ENCODE data around the gene PEDS1. TPM values are rescaled to one million over a fixed set of nuclear protein-coding genes. Genes with fewer than 3 reads are reported as not detected.
"Not testable (repeated sequence)": the region's sequence is repeated elsewhere in the genome, so short reads cannot be mapped to it uniquely, and the experiment has no call there.

The PEDS1 gene
- total and polyA plus RNA-seq, 4 donors, result 6.5 to 22.6 (median 15.5) TPM

DNA sequence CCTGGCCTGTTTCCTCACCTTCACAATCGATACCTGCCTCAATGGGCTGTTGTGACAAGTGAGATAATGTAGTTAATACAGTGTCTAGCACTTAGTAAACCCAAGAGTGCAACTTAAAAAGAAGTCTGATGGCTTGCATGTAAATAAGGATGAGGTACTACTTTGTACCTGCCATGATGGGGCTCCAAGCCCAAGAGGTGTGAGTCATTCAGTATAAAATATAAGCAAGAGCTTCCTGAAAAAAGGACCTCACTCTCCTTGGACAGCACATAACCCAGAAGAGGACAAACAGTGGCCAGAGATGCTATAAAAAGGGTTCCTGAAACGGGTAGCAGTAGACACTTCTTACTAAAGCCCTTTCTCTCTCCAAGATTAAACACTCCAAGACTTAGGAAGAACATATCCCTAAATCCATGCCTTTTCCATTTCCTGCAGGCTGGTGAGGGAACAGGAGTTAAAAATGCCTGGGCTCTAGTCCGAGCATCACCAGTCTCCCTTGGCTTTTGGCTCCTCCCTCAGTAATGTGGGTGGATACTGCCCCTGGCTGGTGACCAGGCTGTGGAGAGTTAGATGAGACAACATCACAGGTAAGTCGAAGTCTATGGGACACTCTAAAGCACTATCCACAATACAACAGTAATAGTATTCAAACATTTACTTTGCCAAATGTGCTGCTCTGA lies 44.8 kb downstream of the PEDS1 start:
- DNase-seq (no peak), ATAC-seq (ENCODE audit: low FRiP score) (no peak)
- WGBS, 2 donors, result 42% methylated on average over 4 of the region's 4 CpGs
- no peaks in the 10 kb centered on the region for H3K36me3 ChIP-seq (ENCODE audit: control insufficient read depth in 1 of 2, insufficient read depth in 2 of 2, low read length in 1 of 2)
- intact Hi-C loops (cut with DNase I), result no loop called here
- H3K27ac ChIP-seq (ENCODE audit: low read depth in 1 of 2, low read length in 2 of 2), result peak overlapping the region in 1 of 2 donors; percentile 8
- no peaks in the 10 kb centered on the region for H3K27me3 ChIP-seq (ENCODE audit: control insufficient read depth in 1 of 2, insufficient read depth in 2 of 2, low read length in 1 of 2)
- peaks cover 0 to 5% of the 10 kb centered on the region in 2 donors for H3K4me1 ChIP-seq (ENCODE audit: control insufficient read depth in 1 of 2, insufficient read depth in 2 of 2, low read length in 2 of 2)
- no peak overlapping the region for H3K4me3 ChIP-seq (ENCODE audit: low read length in 2 of 2)
- H3K9me3 ChIP-seq (ENCODE audit: control insufficient read depth, low read length), result no peaks in the 10 kb centered on the region

DNA sequence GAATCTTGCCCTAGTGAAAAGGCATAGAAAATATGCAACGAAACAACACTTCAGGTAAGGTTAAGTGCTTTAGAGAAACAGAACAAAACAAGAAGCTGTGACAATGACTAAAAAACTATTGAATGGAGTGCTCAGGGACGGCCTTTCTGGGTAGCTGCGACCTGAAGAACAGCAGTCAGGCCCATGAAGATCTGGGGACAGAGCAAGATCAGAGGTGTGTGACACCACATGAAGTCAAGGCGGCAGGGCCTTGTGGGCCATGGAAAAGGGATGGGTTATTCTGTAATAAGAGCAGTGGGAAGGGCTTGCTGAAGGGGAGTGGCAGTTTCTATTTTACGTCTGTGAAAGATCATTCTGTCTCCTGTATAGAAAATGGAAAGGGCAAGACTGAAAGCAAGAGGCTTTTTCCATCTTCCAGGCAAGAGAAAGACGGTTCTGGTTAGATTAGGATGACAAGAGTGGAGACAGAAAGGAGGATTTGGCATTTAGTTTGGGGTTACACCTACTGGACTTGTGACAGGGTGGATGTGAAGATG lies 45.7 kb downstream of the PEDS1 start:
- no peaks in the 10 kb centered on the region for H3K36me3 ChIP-seq (ENCODE audit: control insufficient read depth in 1 of 2, insufficient read depth in 2 of 2, low read length in 1 of 2)
- no peaks in the 10 kb centered on the region for H3K27me3 ChIP-seq (ENCODE audit: control insufficient read depth in 1 of 2, insufficient read depth in 2 of 2, low read length in 1 of 2)
- no peak overlapping the region for H3K27ac ChIP-seq (ENCODE audit: low read depth in 1 of 2, low read length in 2 of 2)
- H3K9me3 ChIP-seq (ENCODE audit: control insufficient read depth, low read length), result no peaks in the 10 kb centered on the region
- ATAC-seq (ENCODE audit: low FRiP score) (no peak), DNase-seq (no peak)
- WGBS, 2 donors, result 65 to 67% methylated on average over 6 of the region's 6 CpGs
- H3K4me1 ChIP-seq (ENCODE audit: control insufficient read depth in 1 of 2, insufficient read depth in 2 of 2, low read length in 2 of 2), result peaks cover 0 to 5% of the 10 kb centered on the region in 2 donors
- H3K4me3 ChIP-seq (ENCODE audit: low read length in 2 of 2), result no peak overlapping the region
- intact Hi-C loops (cut with DNase I), result no loop called here

DNA sequence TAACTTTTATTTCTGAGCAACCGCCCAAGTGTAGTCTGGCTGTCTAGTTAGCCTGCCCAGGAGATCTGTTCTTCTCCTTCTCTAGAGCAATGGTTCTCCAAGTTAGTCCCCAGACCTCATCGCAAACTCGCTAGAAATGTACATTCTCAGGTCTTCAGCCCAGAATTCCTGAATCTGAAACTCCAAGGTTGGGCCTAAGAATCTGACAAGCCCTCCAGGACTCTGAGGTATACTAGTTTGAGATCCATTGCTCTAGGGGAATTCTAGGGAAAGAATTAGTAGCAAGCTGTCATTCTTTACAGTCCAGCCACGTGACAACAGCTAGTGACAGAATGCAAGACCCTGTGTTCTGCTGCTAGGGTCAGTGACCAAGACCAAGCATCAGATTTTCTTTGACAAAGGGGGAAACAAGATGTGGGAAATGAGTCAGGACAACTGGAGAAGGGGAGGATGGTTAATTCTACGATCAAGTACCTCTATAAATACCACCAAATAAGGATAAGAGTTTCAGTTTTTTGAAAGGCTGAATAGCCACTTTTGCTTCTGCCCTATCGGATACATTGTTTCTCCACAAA lies 46.4 kb downstream of the PEDS1 start:
- Histone ChIP-seq H3K4me1 (ENCODE audit: control insufficient read depth in 1 of 2, insufficient read depth in 2 of 2, low read length in 2 of 2) (peaks cover 0 to 5% of the 10 kb centered on the region in 2 donors), H3K36me3 (ENCODE audit: control insufficient read depth in 1 of 2, insufficient read depth in 2 of 2, low read length in 1 of 2) (no peaks in the 10 kb centered on the region), H3K27ac (ENCODE audit: low read depth in 1 of 2, low read length in 2 of 2) (no peak overlapping the region), H3K27me3 (ENCODE audit: control insufficient read depth in 1 of 2, insufficient read depth in 2 of 2, low read length in 1 of 2) (no peaks in the 10 kb centered on the region), H3K4me3 (ENCODE audit: low read length in 2 of 2) (no peak overlapping the region), H3K9me3 (ENCODE audit: control insufficient read depth, low read length) (no peaks in the 10 kb centered on the region)
- ATAC-seq (ENCODE audit: low FRiP score) (no peak), DNase-seq (no peak)
- 68 to 71% methylated on average over 6 of the region's 6 CpGs for WGBS, 2 donors
- intact Hi-C loops (cut with DNase I), result no loop called here

DNA sequence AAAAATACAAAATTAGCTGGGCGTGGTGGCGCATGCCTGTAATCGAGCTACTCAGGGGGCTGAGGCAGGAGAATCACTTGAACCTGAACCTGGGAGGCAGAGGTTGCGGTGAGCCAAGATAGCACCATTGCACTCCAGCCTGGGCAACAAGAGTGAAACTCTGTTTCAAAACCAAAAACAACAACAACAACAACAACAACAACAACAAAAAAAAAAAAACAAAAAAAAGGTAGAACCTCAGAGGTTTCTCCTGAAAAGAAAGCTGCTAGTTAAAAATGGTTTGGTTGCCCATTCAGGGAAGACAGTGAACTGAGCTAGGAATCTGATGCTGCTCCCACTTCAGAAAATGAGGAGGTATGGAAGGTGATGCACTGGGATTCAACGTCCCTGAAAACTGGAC lies 46.9 kb downstream of the PEDS1 start:
- DNase-seq; H3K4me1 ChIP-seq (ENCODE audit: control insufficient read depth in 1 of 2, insufficient read depth in 2 of 2, low read length in 2 of 2); ATAC-seq (ENCODE audit: low FRiP score); intact Hi-C loops (cut with DNase I); H3K27ac ChIP-seq (ENCODE audit: low read depth in 1 of 2, low read length in 2 of 2); H3K27me3 ChIP-seq (ENCODE audit: control insufficient read depth in 1 of 2, insufficient read depth in 2 of 2, low read length in 1 of 2); H3K9me3 ChIP-seq (ENCODE audit: control insufficient read depth, low read length); H3K4me3 ChIP-seq (ENCODE audit: low read length in 2 of 2); H3K36me3 ChIP-seq (ENCODE audit: control insufficient read depth in 1 of 2, insufficient read depth in 2 of 2, low read length in 1 of 2): not testable (repeated sequence)
- 90% methylated on average over 5 of the region's 5 CpGs for WGBS, 2 donors

Other genes starting within 250 kb of the PEDS1 start
- gene SPATA2, start 238.2 kb downstream of the PEDS1 start, total RNA-seq, result 1 to 10 TPM; 4.8 to 5.8 TPM
- gene SPATA2, start 238.2 kb downstream of the PEDS1 start, polyA plus RNA-seq, result 1 to 10 TPM; 2.9 to 3.9 TPM
- 10 to 100 TPM; 46.8 to 70.6 TPM for gene RNF114, start 217.3 kb downstream of the PEDS1 start, total RNA-seq
- 10 to 100 TPM; 32.1 to 38.4 TPM for gene RNF114, start 217.3 kb downstream of the PEDS1 start, polyA plus RNA-seq
- 10 to 100 TPM; 10.4 to 44.7 TPM for gene SNAI1, start 170.7 kb downstream of the PEDS1 start, total RNA-seq
- 1 to 10 TPM; 7.8 to 8.3 TPM for gene SNAI1, start 170.7 kb downstream of the PEDS1 start, polyA plus RNA-seq
- 100 to 1,000 TPM; 106 to 107 TPM for gene UBE2V1, start 40.6 kb downstream of the PEDS1 start, total RNA-seq
- gene UBE2V1, start 40.6 kb downstream of the PEDS1 start, polyA plus RNA-seq, result 10 to 100 TPM; 54.2 to 59.9 TPM
- gene CEBPB, start 37.1 kb upstream of the PEDS1 start, total RNA-seq, result 100 to 1,000 TPM in 1 of 2 donors, 10 to 100 TPM in 1; 57.8 to 141 TPM
- gene CEBPB, start 37.1 kb upstream of the PEDS1 start, polyA plus RNA-seq, result 10 to 100 TPM; 15.8 to 43.6 TPM

All from aorta (tissue), 5 donors.